Measurements from ENCODE around the gene TOLLIP.

DNA sequence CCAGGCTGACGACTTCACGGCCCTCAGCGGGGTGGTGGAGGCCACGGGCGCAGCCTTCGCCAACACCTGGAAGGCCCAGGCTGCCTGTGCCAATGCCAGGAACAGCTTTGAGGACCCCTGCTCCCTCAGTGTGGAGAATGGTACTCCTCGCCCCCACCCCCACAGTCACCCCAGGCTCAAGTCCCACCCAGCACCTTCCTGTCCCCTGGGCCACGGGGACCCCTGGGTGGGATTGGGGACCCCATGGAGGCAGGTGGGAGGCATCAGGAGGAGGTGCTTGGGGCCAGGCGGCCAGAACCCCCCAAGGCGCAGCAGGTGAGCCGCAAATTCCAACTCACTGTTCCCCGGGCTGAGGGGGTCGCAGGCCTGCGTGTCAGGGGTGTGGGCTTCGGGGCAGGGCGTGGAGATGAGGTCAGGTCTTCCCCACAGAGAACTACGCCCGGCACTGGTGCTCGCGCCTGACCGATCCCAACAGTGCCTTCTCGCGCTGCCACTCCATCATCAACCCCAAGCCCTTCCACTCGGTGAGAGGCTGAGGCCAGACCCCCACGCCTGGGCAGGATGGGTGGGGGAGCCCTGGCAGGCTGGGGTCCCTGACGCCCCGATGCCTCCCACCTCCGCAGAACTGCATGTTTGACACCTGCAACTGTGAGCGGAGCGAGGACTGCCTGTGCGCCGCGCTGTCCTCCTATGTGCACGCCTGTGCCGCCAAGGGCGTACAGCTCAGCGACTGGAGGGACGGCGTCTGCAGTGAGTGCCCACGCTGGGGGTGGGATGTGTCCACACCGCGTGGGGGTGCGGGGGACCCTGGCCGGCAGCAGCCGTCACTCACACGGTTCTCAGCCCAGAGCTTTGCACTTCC is 77.2 kb downstream of the TOLLIP start:
- TF ChIP-seq, protein P1, sequence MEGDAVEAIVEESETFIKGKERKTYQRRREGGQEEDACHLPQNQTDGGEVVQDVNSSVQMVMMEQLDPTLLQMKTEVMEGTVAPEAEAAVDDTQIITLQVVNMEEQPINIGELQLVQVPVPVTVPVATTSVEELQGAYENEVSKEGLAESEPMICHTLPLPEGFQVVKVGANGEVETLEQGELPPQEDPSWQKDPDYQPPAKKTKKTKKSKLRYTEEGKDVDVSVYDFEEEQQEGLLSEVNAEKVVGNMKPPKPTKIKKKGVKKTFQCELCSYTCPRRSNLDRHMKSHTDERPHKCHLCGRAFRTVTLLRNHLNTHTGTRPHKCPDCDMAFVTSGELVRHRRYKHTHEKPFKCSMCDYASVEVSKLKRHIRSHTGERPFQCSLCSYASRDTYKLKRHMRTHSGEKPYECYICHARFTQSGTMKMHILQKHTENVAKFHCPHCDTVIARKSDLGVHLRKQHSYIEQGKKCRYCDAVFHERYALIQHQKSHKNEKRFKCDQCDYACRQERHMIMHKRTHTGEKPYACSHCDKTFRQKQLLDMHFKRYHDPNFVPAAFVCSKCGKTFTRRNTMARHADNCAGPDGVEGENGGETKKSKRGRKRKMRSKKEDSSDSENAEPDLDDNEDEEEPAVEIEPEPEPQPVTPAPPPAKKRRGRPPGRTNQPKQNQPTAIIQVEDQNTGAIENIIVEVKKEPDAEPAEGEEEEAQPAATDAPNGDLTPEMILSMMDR (IDR thresholded peaks at IDR 0.05) = no peak
- no peak for TF ChIP-seq POLR2A (IDR thresholded peaks at IDR 0.05)
- no peak for TF ChIP-seq EP300 (IDR thresholded peaks at IDR 0.05)

All from ovary (tissue), 3 donors.